Nephron progenitor cell (in vitro differentiated cells): ENCODE measurements around the gene VMP1.
A peak's percentile ranks its signal among the peaks of the same experiment; 100 is the strongest.
"Not testable (repeated sequence)": the region's sequence is repeated elsewhere in the genome, so short reads cannot be mapped to it uniquely, and the experiment has no call there.

Experiments used
- DNase-seq: peaks from one replicate; pipeline ENCODE4 v3.0.0; 2021
- H3K27ac Mint-ChIP-seq: 2 replicates; pipeline ENCODE4 v1.8.0; 2021; ENCODE audit warnings: mild to moderate bottlenecking, moderate library complexity, mixed read lengths
- H3K27me3 Mint-ChIP-seq: 2 replicates; pipeline ENCODE4 v1.8.0; 2021; ENCODE audit warnings: mild to moderate bottlenecking, low read depth, mixed read lengths; ENCODE audit not compliant: poor library complexity
- H3K36me3 Mint-ChIP-seq: 2 replicates; pipeline ENCODE4 v1.8.0; 2021; ENCODE audit warnings: low read depth, mixed read lengths
- H3K4me1 Mint-ChIP-seq: 2 replicates; pipeline ENCODE4 v1.8.0; 2021; ENCODE audit warnings: mixed read lengths
- H3K4me3 Mint-ChIP-seq: 2 replicates; pipeline ENCODE4 v1.8.0; 2021; ENCODE audit warnings: mild to moderate bottlenecking, moderate library complexity, mixed read lengths
- H3K9me3 Mint-ChIP-seq: 2 replicates; pipeline ENCODE4 v1.8.0; 2021; ENCODE audit warnings: mild to moderate bottlenecking, moderate library complexity, mixed read lengths
- TF ChIP-seq, protein P1 (sequence below): fragments of 200-600 bp; sonication (generic); IDR thresholded peaks from 2 replicates; pipeline ENCODE4 v1.5.0; 2021; ENCODE audit warnings: antibody characterized with exemption

The VMP1 gene

DNA sequence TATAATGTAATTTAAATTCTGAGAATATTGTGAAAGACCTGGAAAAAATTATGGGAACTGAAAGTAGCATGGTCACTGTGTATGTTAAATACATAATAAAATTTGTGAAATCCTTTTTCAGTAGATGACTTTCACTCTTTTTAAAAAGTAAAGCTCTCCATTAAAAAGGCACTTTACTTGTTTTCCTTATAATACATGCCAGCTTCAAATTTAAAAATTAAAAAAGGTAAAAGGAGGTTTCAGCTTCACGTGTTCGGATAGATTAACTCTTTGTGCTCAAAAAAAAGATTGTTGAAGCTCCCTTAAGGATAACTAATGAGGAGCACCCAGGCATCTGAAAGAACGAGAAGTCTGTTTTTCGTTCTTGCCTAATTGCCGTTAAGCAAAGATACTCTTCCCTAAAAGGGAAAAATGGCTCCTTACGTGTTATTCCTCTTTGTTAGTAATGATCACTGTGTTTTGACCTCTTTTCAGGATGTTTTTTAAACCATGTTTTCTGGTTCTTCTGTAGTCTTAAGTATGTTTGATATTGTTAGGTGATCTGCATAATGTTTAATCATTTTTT lies 97.5 kb downstream of the VMP1 start:
- Mint-ChIP-seq H3K27me3 (no peaks in the 10 kb centered on the region), H3K4me3 (no peak overlapping the region), H3K9me3 (no peaks in the 10 kb centered on the region), H3K4me1 (no peaks in the 10 kb centered on the region), H3K36me3 (peaks cover 15% of the 10 kb centered on the region), H3K27ac (peak overlapping the region; percentile 13)
- TF ChIP-seq, protein P1, sequence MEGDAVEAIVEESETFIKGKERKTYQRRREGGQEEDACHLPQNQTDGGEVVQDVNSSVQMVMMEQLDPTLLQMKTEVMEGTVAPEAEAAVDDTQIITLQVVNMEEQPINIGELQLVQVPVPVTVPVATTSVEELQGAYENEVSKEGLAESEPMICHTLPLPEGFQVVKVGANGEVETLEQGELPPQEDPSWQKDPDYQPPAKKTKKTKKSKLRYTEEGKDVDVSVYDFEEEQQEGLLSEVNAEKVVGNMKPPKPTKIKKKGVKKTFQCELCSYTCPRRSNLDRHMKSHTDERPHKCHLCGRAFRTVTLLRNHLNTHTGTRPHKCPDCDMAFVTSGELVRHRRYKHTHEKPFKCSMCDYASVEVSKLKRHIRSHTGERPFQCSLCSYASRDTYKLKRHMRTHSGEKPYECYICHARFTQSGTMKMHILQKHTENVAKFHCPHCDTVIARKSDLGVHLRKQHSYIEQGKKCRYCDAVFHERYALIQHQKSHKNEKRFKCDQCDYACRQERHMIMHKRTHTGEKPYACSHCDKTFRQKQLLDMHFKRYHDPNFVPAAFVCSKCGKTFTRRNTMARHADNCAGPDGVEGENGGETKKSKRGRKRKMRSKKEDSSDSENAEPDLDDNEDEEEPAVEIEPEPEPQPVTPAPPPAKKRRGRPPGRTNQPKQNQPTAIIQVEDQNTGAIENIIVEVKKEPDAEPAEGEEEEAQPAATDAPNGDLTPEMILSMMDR: no peak
- DNase-seq: no peak

DNA sequence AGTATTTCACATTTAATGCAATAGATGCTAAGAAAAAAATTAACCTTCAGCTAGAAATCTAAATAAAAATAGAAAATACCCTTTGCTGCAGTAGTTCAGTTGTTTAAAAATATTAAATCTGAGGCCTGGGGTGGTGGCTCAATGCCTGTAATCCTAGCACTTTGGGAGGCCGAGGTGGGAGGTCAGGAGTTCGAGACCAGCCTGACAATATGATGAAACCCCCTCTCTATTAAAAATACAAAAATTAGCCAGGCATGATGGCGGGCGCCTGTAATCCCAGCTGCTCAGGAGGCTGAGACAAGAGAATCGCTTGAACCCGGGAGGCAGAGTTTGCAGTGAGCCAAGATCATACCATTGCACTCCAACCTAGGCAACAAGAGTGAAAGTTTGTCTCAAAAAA lies 98.9 kb downstream of the VMP1 start:
- not testable (repeated sequence) for H3K9me3 Mint-ChIP-seq, H3K4me1 Mint-ChIP-seq

DNA sequence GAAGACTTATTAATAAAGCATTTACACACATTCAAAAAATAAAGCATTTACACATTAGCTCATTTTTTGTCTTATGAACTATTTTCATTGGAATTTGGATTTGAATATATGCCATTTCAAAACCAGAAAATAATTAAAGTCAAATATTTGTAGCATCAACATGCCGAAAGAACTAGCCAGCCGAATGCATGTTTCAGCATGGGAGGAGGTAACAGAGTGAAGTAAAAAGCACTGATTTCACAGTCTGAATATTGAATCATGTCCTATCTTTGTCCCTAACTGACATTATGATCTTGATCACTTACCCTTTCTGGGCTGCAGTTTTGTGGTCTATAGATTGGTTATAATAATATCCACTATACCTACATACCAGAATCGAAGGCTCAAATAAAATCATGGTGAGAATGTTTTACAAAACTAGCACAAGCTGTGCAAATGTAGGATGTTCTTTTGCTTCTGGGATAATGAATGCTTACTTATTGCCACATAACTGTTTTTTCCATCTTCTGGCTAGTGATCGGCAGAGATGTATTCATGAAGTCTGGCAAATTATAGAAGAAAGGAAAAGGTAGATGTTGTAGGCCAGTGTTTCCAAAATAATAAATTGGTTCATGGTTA lies 100.5 kb downstream of the VMP1 start:
- H3K9me3 Mint-ChIP-seq: no peaks in the 10 kb centered on the region
- no peaks in the 10 kb centered on the region for H3K27me3 Mint-ChIP-seq
- H3K36me3 Mint-ChIP-seq: peaks cover 32% of the 10 kb centered on the region
- TF ChIP-seq, protein P1: no peak
- no peaks in the 10 kb centered on the region for H3K4me1 Mint-ChIP-seq
- DNase-seq: no peak
- H3K27ac Mint-ChIP-seq: no peak overlapping the region
- no peak overlapping the region for H3K4me3 Mint-ChIP-seq

More for the DNA sequence above, 98.9 kb downstream of the VMP1 start:
- H3K27me3 Mint-ChIP-seq, DNase-seq, H3K4me3 Mint-ChIP-seq, H3K27ac Mint-ChIP-seq: not testable (repeated sequence)
- peaks cover 18% of the 10 kb centered on the region for H3K36me3 Mint-ChIP-seq

DNA sequence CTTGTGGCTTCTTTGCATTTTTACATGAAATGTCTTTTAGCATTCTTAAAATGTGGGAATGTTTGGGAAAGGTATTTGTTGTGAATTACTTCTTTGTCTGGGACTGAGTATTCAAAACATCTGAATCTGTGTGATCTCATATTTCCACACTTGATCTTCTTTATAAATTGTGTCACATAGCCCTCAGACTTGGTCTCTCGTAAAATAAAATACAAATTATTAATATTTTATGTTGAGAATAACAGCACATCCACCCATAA lies 103.4 kb downstream of the VMP1 start:
- Mint-ChIP-seq H3K27me3 (no peaks in the 10 kb centered on the region), H3K4me3 (no peak overlapping the region), H3K9me3 (no peaks in the 10 kb centered on the region), H3K36me3 (peaks cover 37% of the 10 kb centered on the region), H3K4me1 (no peaks in the 10 kb centered on the region), H3K27ac (no peak overlapping the region)
- DNase-seq: no peak
- TF ChIP-seq, protein P1: no peak

- Mint-ChIP-seq H3K4me1 (no peaks in the 10 kb centered on the region), H3K27ac (peak overlapping the region; percentile 68), H3K4me3 (no peak overlapping the region), H3K27me3 (no peaks in the 10 kb centered on the region), H3K36me3 (peaks cover 41% of the 10 kb centered on the region), H3K9me3 (no peaks in the 10 kb centered on the region)
- DNase-seq: no peak
- TF ChIP-seq, protein P1: no peak
Observed at GRCh38 chr17:59811209-59811608, 103.8 kb downstream of the VMP1 start.

GRCh38 chr17:59812139-59812538 lies 104.7 kb downstream of the VMP1 start:
- Mint-ChIP-seq H3K9me3 (no peaks in the 10 kb centered on the region), H3K36me3 (peaks cover 44% of the 10 kb centered on the region), H3K27ac (no peak overlapping the region), H3K4me1 (no peaks in the 10 kb centered on the region), H3K4me3 (no peak overlapping the region), H3K27me3 (no peaks in the 10 kb centered on the region)
- TF ChIP-seq, protein P1: no peak
- no peak for DNase-seq
